ENCODE data around the gene NMNAT2. TPM values are rescaled to one million over a fixed set of nuclear protein-coding genes. Genes with fewer than 3 reads are reported as not detected.

Gene NMNAT2
- polyA plus RNA-seq, 1 donor from 2014 or later = 43.8 TPM

DNA sequence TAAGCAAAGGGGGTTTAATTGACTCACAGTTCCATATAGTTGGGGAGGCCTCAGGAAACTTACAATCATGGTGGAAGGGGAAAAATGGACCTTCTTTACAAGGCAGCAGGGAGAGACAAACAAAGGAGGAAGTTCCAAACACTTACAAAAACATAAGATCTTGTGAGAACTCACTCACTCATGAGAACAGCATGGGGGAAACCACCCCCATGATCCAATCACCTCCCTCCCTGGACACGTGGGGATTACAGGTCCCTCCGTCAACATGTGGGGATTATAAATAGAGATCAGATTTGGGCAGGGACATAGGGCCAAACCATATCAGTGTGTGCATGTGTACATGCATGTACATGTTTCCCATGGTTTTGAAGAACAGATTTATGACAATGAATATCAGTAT lies 48.6 kb upstream of the NMNAT2 start:
- no peak overlapping the region for H3K27ac ChIP-seq (ENCODE audit: low read length)
- no peaks in the 10 kb centered on the region for H4K20me1 ChIP-seq (ENCODE audit: insufficient read depth)
- H3K27me3 ChIP-seq (ENCODE audit: insufficient read depth, low read depth, low read length) = no peaks in the 10 kb centered on the region
- no peak overlapping the region for H3K4me2 ChIP-seq (ENCODE audit: low read length)
- TF ChIP-seq TAF1 (IDR thresholded peaks at IDR 0.05; ENCODE audit: low read depth) (no peak), EP300 (conservative IDR thresholded peaks at IDR 0.05; ENCODE audit: poor library complexity, severe bottlenecking) (no peak), POLR2AphosphoS5 (IDR thresholded peaks at IDR 0.05) (no peak), EZH2 (IDR thresholded peaks at IDR 0.05; ENCODE audit: borderline replicate concordance, insufficient read depth, low read length, poor library complexity, severe bottlenecking) (no peak), MXI1 (conservative IDR thresholded peaks at IDR 0.05; ENCODE audit: poor library complexity, severe bottlenecking) (no peak), RAD21 (conservative IDR thresholded peaks at IDR 0.05) (no peak), SMC3 (conservative IDR thresholded peaks at IDR 0.05; ENCODE audit: poor library complexity) (no peak)
- TF ChIP-seq, protein P1, sequence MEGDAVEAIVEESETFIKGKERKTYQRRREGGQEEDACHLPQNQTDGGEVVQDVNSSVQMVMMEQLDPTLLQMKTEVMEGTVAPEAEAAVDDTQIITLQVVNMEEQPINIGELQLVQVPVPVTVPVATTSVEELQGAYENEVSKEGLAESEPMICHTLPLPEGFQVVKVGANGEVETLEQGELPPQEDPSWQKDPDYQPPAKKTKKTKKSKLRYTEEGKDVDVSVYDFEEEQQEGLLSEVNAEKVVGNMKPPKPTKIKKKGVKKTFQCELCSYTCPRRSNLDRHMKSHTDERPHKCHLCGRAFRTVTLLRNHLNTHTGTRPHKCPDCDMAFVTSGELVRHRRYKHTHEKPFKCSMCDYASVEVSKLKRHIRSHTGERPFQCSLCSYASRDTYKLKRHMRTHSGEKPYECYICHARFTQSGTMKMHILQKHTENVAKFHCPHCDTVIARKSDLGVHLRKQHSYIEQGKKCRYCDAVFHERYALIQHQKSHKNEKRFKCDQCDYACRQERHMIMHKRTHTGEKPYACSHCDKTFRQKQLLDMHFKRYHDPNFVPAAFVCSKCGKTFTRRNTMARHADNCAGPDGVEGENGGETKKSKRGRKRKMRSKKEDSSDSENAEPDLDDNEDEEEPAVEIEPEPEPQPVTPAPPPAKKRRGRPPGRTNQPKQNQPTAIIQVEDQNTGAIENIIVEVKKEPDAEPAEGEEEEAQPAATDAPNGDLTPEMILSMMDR (IDR thresholded peaks at IDR 0.05; ENCODE audit: poor library complexity, severe bottlenecking) = no peak
- TF ChIP-seq, protein P2, sequence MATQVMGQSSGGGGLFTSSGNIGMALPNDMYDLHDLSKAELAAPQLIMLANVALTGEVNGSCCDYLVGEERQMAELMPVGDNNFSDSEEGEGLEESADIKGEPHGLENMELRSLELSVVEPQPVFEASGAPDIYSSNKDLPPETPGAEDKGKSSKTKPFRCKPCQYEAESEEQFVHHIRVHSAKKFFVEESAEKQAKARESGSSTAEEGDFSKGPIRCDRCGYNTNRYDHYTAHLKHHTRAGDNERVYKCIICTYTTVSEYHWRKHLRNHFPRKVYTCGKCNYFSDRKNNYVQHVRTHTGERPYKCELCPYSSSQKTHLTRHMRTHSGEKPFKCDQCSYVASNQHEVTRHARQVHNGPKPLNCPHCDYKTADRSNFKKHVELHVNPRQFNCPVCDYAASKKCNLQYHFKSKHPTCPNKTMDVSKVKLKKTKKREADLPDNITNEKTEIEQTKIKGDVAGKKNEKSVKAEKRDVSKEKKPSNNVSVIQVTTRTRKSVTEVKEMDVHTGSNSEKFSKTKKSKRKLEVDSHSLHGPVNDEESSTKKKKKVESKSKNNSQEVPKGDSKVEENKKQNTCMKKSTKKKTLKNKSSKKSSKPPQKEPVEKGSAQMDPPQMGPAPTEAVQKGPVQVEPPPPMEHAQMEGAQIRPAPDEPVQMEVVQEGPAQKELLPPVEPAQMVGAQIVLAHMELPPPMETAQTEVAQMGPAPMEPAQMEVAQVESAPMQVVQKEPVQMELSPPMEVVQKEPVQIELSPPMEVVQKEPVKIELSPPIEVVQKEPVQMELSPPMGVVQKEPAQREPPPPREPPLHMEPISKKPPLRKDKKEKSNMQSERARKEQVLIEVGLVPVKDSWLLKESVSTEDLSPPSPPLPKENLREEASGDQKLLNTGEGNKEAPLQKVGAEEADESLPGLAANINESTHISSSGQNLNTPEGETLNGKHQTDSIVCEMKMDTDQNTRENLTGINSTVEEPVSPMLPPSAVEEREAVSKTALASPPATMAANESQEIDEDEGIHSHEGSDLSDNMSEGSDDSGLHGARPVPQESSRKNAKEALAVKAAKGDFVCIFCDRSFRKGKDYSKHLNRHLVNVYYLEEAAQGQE (IDR thresholded peaks at IDR 0.05; ENCODE audit: borderline replicate concordance) = no peak
- H3K9me2 ChIP-seq (ENCODE audit: insufficient read depth, low read length) = no peaks in the 10 kb centered on the region
- H3K79me2 ChIP-seq (replicated peaks; ENCODE audit: insufficient read depth, low read length) = no peaks in the 10 kb centered on the region
- no peaks in the 10 kb centered on the region for H3K9me3 ChIP-seq (ENCODE audit: low read length)
- H3K36me3 ChIP-seq (ENCODE audit: insufficient read depth, low read length) = no peaks in the 10 kb centered on the region
- H2AFZ ChIP-seq (ENCODE audit: low read depth, low read length) = no peak overlapping the region
- no peaks in the 10 kb centered on the region for H3F3A ChIP-seq (ENCODE audit: insufficient read depth, low read length, poor library complexity, severe bottlenecking)
- H3K4me3 ChIP-seq (ENCODE audit: low read length) = no peak overlapping the region
- no peak overlapping the region for H3K9ac ChIP-seq (ENCODE audit: low read length)

DNA sequence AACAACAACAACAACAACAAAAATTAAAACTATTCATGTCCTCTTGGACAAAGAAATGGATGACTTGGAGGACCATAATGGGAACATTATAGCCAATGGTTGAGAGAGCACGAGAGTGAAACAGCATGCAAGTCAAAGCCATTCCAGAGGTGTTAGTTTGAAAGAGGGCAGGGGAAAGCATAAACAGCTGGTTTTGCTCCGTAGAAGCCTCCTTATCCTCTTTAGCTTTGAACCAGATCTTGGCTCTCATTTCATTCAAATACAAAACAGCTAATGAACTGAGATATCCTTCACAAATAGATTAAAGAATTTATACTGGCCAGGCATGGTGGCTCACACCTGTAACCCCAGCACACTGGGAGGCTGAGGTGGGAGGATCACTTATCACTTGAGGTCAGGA lies 45.4 kb upstream of the NMNAT2 start:
- Histone ChIP-seq H3K4me3 (ENCODE audit: low read length) (no peak overlapping the region), H3K9ac (ENCODE audit: low read length) (no peak overlapping the region), H4K20me1 (ENCODE audit: insufficient read depth) (no peaks in the 10 kb centered on the region), H3K36me3 (ENCODE audit: insufficient read depth, low read length) (no peaks in the 10 kb centered on the region), H3F3A (ENCODE audit: insufficient read depth, low read length, poor library complexity, severe bottlenecking) (no peaks in the 10 kb centered on the region), H3K4me2 (ENCODE audit: low read length) (no peak overlapping the region), H3K27ac (ENCODE audit: low read length) (no peak overlapping the region), H3K9me2 (ENCODE audit: insufficient read depth, low read length) (no peaks in the 10 kb centered on the region), H3K79me2 (replicated peaks; ENCODE audit: insufficient read depth, low read length) (no peaks in the 10 kb centered on the region), H3K27me3 (ENCODE audit: insufficient read depth, low read depth, low read length) (no peaks in the 10 kb centered on the region), H3K9me3 (ENCODE audit: low read length) (no peaks in the 10 kb centered on the region), H2AFZ (ENCODE audit: low read depth, low read length) (no peak overlapping the region)
- TF ChIP-seq POLR2AphosphoS5 (IDR thresholded peaks at IDR 0.05) = no peak
- TF ChIP-seq MXI1 (conservative IDR thresholded peaks at IDR 0.05; ENCODE audit: poor library complexity, severe bottlenecking) = no peak
- no peak for TF ChIP-seq SMC3 (conservative IDR thresholded peaks at IDR 0.05; ENCODE audit: poor library complexity)
- TF ChIP-seq, protein P1 (IDR thresholded peaks at IDR 0.05; ENCODE audit: poor library complexity, severe bottlenecking) = no peak
